M059J (cell line): ENCODE data around the gene RBL2. TPM values are rescaled to one million over a fixed set of nuclear protein-coding genes. Genes with fewer than 3 reads are reported as not detected.
"Not testable (repeated sequence)": the region's sequence is repeated elsewhere in the genome, so short reads cannot be mapped to it uniquely, and the experiment has no call there.

ENCODE experiments used
- DNase-seq: peaks from one replicate; pipeline ENCODE4 v3.0.0-alpha.2; 2012; ENCODE audit warnings: low read depth
- total RNA-seq: library from RNA; depleted of rRNA; stranded (reverse); fragments of >200 nt; shearing (Covaris generic); gene quantifications from 2 replicates; pipeline ENCODE4 v1.2.3, GENCODE V29; 2014; rRNA removed

Gene RBL2
- total RNA-seq, 1 experiment from 2014 or later: 15.7 TPM

GRCh38 chr16:53539346-53539745 is 105.1 kb downstream of the RBL2 start:
- DNase-seq: not testable (repeated sequence)

GRCh38 chr16:53539759-53540718 is 105.8 kb downstream of the RBL2 start:
- DNase-seq: not testable (repeated sequence)

Other genes with a start within 250 kb of the RBL2 start
- gene AKTIP, start 68.7 kb downstream of the RBL2 start, total RNA-seq: 22.4 and 35.6 TPM in 2 replicates